Renal cortex interstitium (tissue), 11 donors: ENCODE data around the gene P2RY8. TPM values are rescaled to one million over a fixed set of nuclear protein-coding genes. Genes with fewer than 3 reads are reported as not detected.
"Not testable (repeated sequence)": the region's sequence is repeated elsewhere in the genome, so short reads cannot be mapped to it uniquely, and the experiment has no call there.

Source experiments
- DNase-seq, 11 donors: peaks; one replicate each; pipeline ENCODE4 v3.0.0-alpha.2; 2013; ENCODE audit warnings: low read depth in 9 of 11, low spot score in 4 of 11; ENCODE audit errors: extremely low read depth in 1 of 11
- polyA plus RNA-seq, 3 donors: library from polyadenylated mRNA; unstranded; fragments of 120-200 nt; gene quantifications; one replicate each; pipeline ENCODE4 v1.2.1, GENCODE V29; 2013; ENCODE audit not compliant: insufficient read length in 3 of 3

Gene P2RY8
- polyA plus RNA-seq, 3 donors: 0.64 to 1.7 (median 0.95) TPM

DNA sequence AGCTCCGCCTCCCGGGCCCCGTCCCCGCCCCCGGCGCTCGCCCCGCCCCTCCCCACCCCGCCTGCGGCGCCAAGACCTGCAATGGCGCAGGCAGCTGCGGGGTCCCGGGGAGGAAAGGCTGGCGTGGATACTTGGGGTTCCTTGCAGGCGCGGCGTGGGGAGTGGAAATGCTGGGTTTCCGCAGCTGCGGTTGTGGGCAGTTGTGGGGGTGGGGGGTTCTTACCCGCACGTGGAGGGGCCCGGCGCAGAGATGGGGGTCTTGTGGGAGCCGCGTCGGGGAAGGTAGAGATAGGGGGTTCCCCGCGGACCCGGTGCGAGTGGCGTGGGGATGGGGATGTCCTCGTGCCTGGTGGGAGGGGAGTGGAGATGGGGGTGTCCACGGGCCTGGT lies 83.6 kb downstream of the P2RY8 start:
- no peak for DNase-seq

DNA sequence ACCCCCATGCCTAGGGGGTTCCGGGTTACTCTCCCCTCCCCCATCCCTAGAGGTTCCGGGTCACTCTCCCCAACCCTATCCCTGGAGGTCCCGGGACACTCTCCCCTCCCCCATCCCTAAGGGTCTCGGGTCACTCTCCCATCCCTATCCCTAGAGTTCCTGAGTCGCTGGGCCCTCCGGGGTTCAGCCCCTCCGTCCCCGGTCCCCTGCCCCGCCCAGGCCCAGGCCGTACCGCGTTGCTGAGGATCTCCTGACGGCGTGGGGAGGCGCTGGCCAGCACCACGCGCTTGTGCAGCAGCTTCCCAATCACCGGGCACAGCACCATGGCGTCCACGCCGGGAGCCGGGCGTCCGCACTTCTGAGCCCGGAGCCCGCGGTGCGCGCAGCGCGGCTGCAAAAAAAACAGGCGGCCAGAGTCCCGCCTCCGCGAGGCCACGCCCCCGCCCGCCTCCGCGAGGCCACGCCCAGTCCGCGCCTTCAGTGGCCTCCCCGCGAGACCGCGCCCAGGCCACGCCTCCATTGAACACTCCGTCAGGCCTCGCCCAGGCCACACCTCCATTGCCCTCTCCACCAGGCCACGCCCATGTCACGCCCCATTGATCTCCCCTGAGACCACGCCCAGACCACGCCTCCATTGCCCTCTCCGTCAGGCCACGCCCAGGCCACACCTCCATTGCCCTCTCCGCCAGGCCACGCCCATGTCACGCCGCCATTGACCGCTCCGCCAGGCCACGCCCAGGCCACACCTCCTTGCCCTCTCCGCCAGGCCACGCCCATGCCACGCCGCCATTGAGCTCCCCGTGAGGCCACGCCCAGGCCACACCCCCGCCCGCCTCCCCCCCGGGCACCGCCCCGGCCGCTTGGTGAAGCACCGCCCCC lies 84.2 kb downstream of the P2RY8 start, which contains the start of gene ASMTL:
TSS of gene ASMTL (minus strand) at position 394 of the 879 bp plus-strand sequence. CDS start at position 325, 69 bp downstream.
- DNase-seq: peak; percentile 93 to 99 (median 97)

DNA sequence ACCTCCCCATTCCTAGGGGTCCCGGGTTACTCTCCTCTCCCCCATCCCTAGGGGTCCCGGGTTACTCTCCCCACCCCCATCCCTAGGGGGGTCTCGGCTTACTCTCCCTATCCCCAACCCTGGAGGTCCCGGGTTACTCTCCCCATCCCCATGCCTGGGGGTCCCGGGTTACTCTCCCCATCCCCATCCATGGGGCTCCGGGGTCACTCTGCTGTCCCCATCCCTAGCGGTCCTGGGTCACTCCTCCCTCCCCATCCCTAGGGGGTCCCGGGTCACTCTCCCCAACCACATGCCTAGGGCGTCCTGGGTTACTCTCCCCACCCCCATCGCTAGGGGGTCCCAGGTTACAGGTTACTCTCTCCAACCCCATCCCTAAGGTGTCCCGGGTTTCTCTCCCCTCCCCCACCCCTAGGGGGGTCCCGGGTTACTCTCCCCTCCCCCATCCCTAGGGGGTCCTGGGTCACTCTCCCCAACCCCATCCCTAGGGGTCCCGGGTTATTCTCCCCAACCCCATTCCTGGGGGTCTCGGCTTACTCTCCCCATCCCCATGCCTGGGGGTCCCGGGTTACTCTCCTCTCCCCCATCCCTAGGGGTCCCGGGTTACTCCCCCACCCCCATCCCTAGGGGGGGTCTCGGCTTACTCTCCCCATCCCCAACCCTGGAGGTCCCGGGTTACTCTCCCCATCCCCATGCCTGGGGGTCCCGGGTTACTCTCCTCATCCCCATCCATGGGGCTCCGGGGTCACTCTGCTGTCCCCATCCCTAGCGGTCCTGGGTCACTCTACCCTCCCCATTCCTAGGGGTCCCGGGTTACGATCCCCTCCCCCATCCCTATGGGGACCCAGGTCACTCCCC lies 85.1 kb downstream of the P2RY8 start:
- peak in 1 of 11 donors; percentile 11 for DNase-seq

DNA sequence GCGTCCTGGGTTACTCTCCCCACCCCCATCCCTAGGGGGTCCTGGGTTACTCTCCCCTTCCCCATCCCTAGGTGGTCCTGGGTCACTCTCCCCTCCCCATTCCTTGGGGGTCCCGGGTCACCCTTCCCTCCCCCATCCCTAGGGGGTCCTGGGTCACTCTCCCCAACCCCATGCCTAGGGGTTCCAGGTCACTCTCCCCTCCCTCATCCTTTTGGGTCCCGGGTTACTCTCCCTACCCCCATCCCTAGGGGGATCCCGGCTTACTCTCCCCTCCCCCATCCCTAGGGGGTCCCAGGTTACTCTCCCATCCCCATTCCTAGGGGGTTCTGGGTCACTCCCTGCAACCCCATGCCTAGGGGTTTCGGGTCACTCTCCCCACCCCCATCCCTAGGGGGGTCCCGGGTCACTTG lies 85.7 kb downstream of the P2RY8 start:
- peak in 1 of 11 donors; percentile 17 for DNase-seq

DNA sequence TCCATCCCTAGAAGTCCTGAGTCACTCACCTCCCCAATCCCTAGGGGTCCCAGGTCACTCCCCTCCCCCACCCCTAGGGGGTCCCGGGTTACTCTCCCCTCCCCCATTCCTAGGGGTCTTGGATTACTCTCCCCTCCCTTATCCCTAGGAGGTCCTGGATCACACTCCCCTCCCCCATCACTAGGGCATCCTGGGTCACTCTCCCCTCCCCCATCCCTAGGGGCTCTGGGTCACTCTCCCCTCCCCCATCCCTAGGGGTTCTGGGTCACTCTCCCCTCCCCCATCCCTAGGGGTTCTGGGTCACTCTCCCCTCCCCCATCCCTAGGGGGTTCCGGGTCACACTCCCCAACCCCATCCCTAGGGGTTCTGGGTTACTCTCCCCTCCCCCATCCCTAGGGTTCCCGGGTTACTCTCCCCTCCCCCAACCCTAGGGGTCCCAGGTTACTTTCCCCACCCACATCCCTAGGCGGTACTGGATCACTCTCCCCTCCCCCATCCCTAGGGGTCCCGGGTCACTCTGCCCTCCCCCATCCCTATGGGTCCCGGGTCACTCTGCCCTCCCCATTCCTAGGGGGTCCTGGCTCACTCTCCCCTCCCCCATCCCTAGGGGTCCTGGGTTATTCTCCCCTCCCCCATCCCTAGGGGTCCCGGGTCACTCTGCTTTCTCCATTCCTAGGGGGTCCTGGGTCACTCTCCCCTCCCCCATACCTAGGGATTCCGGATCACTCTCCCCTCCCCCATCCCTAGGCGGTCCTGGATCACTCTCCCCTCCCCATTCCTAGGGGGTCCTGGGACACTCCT lies 86.4 kb downstream of the P2RY8 start:
- peak in 1 of 11 donors; percentile 7 for DNase-seq

DNA sequence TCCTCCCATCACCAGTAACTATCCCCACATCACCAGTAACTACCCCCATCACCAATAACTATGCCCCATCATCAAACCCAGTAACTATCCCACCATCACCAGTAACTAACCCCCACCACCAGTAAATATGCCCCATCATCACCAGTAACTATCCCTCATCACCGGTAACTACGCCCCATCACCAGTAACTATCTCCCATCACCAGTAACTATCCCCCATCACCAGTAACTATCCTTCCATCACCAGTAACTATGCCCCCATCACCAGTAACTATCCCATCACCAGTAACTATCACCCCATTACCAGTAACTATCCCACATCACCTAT lies 87.2 kb downstream of the P2RY8 start:
- DNase-seq: no peak

DNA sequence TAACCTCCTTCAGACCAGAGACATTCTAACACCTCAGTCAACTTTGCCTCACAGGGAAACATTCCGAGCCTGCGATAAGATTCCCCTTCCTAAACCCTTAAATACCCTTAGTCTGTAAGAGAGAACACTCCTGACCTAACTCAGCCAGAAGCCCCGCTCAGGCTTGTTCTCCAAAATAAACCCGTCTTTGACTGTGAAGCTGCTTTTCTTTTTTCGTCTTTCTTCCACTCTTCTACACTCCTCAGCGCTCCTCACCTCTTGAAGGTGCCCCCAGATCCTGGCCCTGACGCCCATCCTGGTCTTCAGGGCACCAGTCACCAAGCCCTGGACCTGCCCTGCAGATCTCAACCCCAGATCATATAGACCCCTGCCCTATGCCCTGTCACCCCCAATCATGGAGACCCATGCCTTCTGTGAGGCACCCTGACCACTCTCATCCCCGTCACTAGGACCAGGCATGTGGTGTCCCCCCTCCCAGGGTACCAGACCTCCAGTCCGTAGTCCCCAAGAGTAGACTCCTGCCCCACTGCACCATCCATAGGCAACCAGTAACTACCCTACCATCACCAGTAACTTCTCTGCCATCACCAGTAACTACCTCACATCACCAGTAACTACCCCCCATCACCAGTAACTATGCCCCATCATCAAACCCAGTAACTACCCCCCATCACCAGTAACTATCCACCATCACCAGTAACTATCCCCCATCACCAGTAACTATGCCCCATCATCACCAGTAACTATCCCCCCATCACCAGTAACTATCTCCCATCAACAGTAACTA lies 87.8 kb downstream of the P2RY8 start:
- no peak for DNase-seq

DNA sequence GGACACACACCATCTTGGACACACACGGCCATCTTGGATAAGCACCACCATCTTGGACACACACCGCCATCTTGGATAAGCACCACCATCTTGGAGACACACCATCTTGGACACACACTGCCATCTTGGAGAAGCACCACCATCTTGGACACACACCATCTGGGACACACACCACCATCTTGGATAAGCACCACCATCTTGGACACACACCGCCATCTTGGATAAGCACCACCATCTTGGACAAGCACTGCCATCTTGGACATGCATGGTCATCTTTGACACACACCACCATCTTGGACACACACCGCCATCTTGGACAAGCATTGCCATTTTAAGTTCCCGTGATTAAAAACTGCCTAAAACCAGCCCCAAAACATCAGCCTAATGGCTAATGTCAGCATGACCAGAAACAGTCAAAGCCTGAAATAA lies 88.4 kb downstream of the P2RY8 start:
- DNase-seq: not testable (repeated sequence)

DNA sequence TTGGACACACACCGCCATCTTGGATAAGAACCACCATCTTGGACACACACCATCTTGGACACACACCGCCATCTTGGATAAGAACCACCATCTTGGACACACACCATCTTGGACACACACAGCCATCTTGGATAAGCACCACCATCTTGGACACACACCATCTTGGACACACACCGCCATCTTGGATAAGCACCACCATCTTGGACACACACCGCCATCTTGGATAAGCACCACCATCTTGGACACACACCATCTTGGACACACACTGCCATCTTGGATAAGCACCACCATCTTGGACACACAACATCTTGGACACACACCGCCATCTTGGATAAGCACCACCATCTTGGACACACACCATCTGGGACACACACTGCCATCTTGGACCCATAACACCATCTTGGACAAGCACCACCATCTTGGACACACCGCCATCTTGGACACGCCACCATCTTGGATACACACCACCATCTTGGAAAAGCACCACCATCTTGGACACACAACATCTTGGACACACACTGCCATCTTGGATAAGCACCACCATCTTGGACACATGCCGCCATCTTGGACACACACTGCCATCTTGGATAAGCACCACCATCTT lies 88.9 kb downstream of the P2RY8 start:
- not testable (repeated sequence) for DNase-seq

DNA sequence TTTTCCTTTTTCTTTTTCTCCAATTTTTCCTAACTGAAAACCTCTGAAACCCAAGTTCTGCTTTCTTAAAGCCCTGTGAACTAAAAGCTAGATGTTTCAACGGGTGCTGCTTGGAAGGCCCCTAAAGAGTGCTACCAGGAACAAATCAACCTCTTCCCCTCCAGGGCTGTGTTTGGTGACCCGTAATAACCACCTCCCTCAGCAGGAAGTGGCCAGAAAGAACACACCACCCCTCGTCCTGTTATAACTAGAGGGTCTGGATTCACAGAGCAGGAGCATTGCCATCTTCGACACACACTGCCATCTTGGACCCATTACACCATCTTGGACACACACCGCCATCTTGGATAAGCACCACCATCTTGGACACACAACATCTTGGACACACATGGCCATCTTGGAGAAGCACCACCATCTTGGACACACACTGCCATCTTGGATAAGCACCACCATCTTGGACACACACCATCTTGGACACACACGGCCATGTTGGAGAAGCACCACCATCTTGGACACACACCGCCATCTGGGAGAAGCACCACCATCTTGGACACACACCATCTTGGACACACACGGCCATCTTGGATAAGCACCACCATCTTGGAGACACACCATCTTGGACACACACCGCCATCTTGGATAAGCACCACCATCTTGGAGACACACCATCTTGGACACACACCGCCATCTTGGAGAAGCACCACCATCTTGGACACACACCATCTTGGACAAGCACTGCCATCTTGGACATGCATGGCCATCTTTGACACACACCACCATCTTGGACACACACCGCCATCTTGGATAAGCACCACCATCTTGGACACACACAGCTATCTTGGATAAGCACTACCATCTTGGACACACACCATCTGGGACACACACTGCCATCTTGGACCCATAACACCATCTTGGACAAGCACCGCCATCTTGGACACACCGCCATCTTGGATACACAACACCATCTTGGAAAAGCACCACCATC lies 89.7 kb downstream of the P2RY8 start:
- DNase-seq: not testable (repeated sequence)

DNA sequence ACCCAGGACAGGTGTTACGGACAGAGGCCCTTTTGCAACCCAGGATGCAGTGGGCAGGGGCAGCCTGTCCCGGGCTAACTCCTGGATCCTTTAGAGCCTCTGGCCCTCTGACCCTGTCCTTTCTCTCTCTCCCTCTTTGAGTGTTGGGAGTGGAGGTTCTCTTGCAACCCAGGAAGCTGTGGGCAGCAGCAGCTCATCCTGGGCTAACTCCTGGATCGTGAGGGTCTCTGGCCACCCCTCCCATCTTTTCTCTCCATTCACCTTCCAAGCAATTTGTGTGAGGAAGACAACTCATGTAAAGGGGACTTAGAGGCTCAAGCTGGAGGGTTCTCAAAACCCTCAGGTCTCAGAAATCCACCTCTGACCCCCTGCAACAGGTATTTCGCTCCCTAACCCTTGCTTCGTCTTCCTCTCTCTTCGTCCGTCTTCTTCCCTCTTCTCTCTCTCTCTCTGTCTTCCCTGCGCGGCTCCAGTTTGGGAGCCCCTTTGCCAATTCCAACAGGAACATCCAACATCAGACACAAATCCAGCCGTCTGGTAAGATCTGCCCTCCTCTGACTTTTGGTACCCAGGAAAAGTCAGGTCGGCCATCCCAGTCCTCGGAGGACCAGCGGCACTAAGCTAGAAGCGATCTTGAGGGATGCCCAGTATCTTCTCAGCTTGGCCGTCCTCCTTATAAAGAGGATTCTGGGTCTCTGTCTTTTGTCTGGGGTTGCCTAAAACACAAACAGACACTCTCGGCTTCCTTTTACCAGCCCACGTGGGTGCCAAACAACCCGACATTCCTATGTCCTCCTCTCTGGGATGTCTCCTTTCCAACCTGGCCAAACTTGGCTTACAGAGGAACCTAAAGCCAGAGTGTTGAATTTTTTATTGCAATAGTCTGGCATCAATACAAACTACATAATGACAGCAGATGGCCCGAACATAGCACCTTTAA lies 92.2 kb downstream of the P2RY8 start:
- no peak for DNase-seq

DNA sequence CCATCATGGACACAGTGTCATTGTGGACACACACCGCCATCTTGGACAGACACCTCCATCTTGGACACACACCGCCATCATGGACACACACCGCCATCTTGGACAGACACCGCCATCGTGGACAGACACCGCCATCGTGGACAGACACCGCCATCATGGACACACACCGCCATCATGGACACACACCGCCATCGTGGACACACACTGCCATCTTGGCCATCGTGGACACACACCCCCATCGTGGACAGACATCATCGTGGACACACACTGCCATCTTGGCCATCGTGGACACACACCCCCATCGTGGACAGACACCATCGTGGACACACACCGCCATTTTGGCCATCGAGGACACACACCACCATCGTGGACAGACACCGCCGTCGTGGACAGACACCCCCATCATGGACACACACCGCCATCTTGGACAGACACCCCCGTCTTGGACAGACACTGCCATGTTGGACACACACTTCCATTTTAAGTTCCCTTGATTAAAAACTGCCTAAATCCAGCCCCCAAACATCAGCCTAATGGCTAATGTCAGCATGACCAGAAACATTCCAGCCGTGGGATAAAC lies 93.4 kb downstream of the P2RY8 start:
- no peak for DNase-seq

DNA sequence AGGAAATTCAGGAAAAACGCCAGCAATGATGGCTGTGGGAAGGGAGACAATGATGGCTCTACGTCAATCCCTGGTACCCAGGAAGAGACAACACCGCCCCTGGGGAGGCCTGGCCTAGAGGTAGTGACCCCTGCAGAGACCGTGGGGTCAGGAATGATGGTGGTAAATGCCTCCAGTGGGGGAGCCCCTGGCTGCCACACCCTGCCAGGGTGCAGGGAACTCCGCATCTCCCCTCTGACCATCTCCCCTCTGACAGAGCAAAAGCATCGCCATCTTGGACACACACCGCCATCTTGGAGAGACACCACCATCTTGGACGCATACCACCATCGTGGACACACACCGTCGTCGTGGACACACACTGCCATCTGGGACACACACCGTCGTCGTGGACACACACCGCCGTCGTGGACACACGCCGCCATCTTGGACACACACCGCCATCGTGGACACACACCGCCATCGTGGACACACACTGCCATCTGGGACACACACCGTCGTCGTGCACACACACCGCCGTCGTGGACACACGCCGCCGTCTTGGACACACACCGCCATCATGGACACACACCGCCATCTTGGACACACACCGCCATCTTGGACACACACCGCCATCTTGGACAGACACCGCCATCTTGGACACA lies 94.1 kb downstream of the P2RY8 start:
- DNase-seq: no peak

DNA sequence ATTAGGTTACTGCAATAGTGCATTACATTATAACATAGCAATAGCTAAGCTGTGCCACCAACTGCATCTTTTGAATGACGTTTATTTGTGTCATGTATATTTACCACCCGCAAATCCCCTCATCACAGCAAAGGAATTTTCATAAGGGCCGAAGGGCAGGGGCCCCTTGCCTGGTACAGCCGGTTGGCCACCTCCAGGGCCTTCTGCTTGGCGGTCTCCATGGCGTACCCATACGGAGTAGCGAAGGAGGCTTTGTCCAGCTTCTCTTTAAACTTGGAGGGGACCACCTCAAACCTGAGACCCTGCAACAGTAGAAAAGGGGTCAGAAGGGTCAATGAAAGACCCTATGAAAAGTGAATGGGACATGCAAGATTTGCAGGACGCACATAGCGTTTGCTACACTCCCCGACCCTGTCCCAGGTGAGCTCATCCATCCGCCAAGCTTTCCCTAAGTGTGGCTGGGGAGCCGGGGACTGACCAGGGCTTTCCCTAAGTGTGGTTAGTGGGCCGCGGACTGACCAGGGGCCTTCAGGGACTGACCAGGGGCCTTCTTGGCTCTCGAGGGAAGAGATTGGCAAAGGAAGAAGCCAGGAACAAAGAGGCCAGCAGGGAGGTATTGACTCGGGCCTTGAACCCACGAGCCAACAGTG lies 94.8 kb downstream of the P2RY8 start:
- DNase-seq: no peak

DNA sequence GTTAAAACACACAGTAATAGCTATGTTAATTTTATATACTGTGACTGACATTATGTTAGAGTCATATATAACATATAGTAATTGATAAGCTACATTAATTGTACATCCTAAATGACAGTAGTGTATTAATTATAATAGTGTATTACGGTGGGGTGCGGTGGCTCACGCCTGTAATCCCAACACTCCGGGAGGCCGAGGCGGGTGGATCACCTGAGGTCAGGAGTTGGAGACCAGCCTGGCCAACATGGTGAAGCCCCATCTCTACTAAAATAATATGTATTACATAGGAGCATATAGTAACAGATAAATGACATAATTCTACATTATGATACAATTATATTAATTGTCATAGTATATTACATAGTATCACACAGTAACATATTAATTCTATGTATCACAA lies 96.5 kb downstream of the P2RY8 start:
- no peak for DNase-seq
